ENCODE results near the gene POLE3. TPM values are rescaled to one million over a fixed set of nuclear protein-coding genes. Genes with fewer than 3 reads are reported as not detected.

The POLE3 gene
- polyA plus RNA-seq, 3 donors, result 36.1 to 113 (median 92.1) TPM

DNA sequence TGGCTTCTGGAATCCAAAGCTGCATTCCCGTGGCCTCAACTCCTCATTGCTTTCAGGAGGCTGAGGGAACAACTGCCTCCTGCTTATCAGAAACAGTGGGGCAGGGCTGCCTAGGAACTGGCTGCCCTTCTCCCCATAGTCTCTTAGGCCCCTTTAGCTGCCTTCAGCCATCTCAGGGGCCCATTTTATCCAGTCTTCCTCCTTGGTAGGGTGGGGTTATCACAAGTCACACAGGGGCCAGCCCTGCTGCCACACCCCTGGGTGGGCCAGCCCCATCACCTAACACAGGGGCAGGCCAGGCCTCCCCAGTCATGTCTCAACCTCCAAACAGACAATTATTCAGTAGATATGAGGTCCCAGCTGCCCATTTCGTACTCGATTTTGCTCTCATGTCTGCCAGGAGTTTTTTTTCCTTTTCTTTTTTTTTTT, 13.3 kb downstream of the POLE3 start:
- 100% methylated on average over 1 of the region's 3 CpGs for WGBS (ENCODE audit: insufficient coverage)
- Mint-ChIP-seq H3K27me3 (ENCODE audit: low read depth in 3 of 3) (peaks cover 0 to 2% (median 0%) of the 10 kb centered on the region in 3 donors), H3K36me3 (peaks cover 35 to 41% of the 10 kb centered on the region in 2 donors), H3K4me1 (peaks cover 32% of the 10 kb centered on the region), H3K4me3 (no peak overlapping the region), H3K9me3 (peaks cover 0 to 3% (median 0%) of the 10 kb centered on the region in 7 donors), H3K27ac (peak overlapping the region in 1 of 7 donors; percentile 42)
- Histone ChIP-seq H2AFZ (ENCODE audit: insufficient read depth, low read depth, low read length, poor library complexity, severe bottlenecking) (no peak overlapping the region), H3K9ac (ENCODE audit: insufficient read depth, low read length, poor library complexity, severe bottlenecking) (no peak overlapping the region), H4K20me1 (ENCODE audit: insufficient read depth, low read length) (peaks cover 7% of the 10 kb centered on the region), H3K4me3 (replicated peaks in 1 of 3; ENCODE audit: low read depth in 2 of 3, low read length in 3 of 3) (no peak overlapping the region), H3K27ac (ENCODE audit: low read depth in 1 of 2, low read length in 2 of 2) (no peak overlapping the region), H3K4me2 (replicated peaks; ENCODE audit: extremely low read depth, low read length, poor library complexity, severe bottlenecking) (no peak overlapping the region), H3K79me2 (ENCODE audit: insufficient read depth, low read length) (peaks cover 58% of the 10 kb centered on the region), H3K27me3 (ENCODE audit: control insufficient read depth in 2 of 2, insufficient read depth in 2 of 2, low read length in 2 of 2) (no peaks in the 10 kb centered on the region), H3K9me3 (replicated peaks in 1 of 2; ENCODE audit: control insufficient read depth in 1 of 2, insufficient read depth in 1 of 2, low read length in 2 of 2) (no peaks in the 10 kb centered on the region), H3K4me1 (ENCODE audit: control insufficient read depth in 1 of 2, insufficient read depth in 2 of 2, low read length in 2 of 2) (peaks cover 21 to 27% of the 10 kb centered on the region in 2 donors), H3K36me3 (replicated peaks in 1 of 2; ENCODE audit: control insufficient read depth in 1 of 2, insufficient read depth in 2 of 2, low read length in 2 of 2) (peaks cover 16 to 37% of the 10 kb centered on the region in 2 donors)
- no peak for DNase-seq
- no peak for TF ChIP-seq CTCF (IDR thresholded peaks at IDR 0.05)
- intact Hi-C loops (cut with micrococcal nuclease), result no loop called here

DNA sequence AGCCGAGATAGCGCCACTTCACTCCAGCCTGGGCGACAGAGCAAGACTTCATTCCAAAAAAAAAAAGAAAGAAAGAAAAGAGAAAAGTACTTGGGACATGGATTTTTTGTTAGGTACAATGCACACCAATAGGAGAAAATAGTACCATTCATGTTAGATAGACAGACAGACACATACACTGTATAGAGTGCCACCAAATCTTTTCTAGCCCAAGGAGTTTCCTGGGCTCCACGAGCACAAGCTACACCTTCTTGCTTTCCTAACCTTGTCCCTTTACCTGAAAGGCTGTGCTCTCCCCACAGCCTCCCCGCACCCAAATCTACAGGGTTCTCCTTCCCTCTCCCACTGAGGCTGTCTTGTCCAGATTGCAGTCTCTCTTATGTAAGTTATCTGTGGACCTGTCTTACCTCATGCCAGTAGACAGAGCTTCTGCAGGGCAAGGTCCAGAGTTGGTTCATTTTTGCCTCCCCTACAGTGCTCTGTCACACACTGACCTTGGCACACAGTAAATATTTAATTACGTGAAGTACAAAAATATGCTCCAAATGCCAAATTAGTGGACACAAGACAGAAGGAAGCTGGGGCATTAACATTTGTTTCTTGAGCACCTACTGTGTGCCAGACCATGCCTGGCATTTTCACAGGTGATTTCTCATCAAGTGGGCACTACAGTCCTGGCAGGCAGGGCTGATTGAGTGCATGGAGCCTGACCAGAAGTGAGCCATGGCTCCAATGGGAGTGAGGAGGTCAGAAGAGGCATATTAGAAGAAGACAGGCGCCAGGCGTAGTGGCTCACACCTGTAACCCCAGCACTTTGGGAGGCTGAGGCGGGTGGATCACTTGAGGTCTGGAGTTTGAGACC, 15.2 kb downstream of the POLE3 start:
- peaks cover 36 to 56% of the 10 kb centered on the region in 2 donors for H3K36me3 ChIP-seq (replicated peaks in 1 of 2; ENCODE audit: control insufficient read depth in 1 of 2, insufficient read depth in 2 of 2, low read length in 2 of 2)
- no peak overlapping the region for H3K27ac ChIP-seq (ENCODE audit: low read depth in 1 of 2, low read length in 2 of 2)
- intact Hi-C loops (cut with micrococcal nuclease), result no loop called here
- peaks cover 45% of the 10 kb centered on the region for H3K79me2 ChIP-seq (ENCODE audit: insufficient read depth, low read length)
- H3K36me3 Mint-ChIP-seq, result peaks cover 53 to 61% of the 10 kb centered on the region in 2 donors
- peak overlapping the region in 2 of 7 donors; percentile 28 to 55 for H3K27ac Mint-ChIP-seq
- no peak overlapping the region for H2AFZ ChIP-seq (ENCODE audit: insufficient read depth, low read depth, low read length, poor library complexity, severe bottlenecking)
- TF ChIP-seq CTCF (IDR thresholded peaks at IDR 0.05), result no peak
- H3K9me3 ChIP-seq (replicated peaks in 1 of 2; ENCODE audit: control insufficient read depth in 1 of 2, insufficient read depth in 1 of 2, low read length in 2 of 2), result no peaks in the 10 kb centered on the region
- H3K4me3 Mint-ChIP-seq, result no peak overlapping the region
- no peak overlapping the region for H3K4me2 ChIP-seq (replicated peaks; ENCODE audit: extremely low read depth, low read length, poor library complexity, severe bottlenecking)
- no peak overlapping the region for H3K9ac ChIP-seq (ENCODE audit: insufficient read depth, low read length, poor library complexity, severe bottlenecking)
- H3K27me3 Mint-ChIP-seq (ENCODE audit: low read depth in 3 of 3), result peaks cover 0 to 2% (median 0%) of the 10 kb centered on the region in 3 donors
- H3K4me3 ChIP-seq (replicated peaks in 1 of 3; ENCODE audit: low read depth in 2 of 3, low read length in 3 of 3), result no peak overlapping the region
- H4K20me1 ChIP-seq (ENCODE audit: insufficient read depth, low read length), result peaks cover 7% of the 10 kb centered on the region
- DNase-seq, result no peak
- peaks cover 10 to 11% of the 10 kb centered on the region in 2 donors for H3K4me1 ChIP-seq (ENCODE audit: control insufficient read depth in 1 of 2, insufficient read depth in 2 of 2, low read length in 2 of 2)
- peaks cover 0 to 3% (median 0%) of the 10 kb centered on the region in 7 donors for H3K9me3 Mint-ChIP-seq
- 98% methylated on average over 4 of the region's 9 CpGs for WGBS (ENCODE audit: insufficient coverage)
- no peaks in the 10 kb centered on the region for H3K27me3 ChIP-seq (ENCODE audit: control insufficient read depth in 2 of 2, insufficient read depth in 2 of 2, low read length in 2 of 2)
- peaks cover 24% of the 10 kb centered on the region for H3K4me1 Mint-ChIP-seq
